ENCODE data around the gene CTAGE1. TPM values are rescaled to one million over a fixed set of nuclear protein-coding genes. Genes with fewer than 3 reads are reported as not detected.

Gene CTAGE1
- total RNA-seq, 1 donor from 2014 or later, result not detected

GRCh38 chr18:22434973-22435608 lies 17.4 kb upstream of the CTAGE1 start:
- DNase-seq (ENCODE audit: extremely low spot score, unreplicated experiment), result no peak
- H3K36me3 Mint-ChIP-seq, result no peaks in the 10 kb centered on the region
- no peak overlapping the region for H3K27ac Mint-ChIP-seq
- TF ChIP-seq CTCF (conservative IDR thresholded peaks at IDR 0.05), result no peak
- no peak overlapping the region for H3K4me3 Mint-ChIP-seq
- peaks cover 9% of the 10 kb centered on the region for H3K27me3 Mint-ChIP-seq
- peaks cover 12% of the 10 kb centered on the region for H3K4me1 Mint-ChIP-seq (ENCODE audit: unreplicated experiment)
- H3K9me3 Mint-ChIP-seq, result peaks cover 4% of the 10 kb centered on the region

DNA sequence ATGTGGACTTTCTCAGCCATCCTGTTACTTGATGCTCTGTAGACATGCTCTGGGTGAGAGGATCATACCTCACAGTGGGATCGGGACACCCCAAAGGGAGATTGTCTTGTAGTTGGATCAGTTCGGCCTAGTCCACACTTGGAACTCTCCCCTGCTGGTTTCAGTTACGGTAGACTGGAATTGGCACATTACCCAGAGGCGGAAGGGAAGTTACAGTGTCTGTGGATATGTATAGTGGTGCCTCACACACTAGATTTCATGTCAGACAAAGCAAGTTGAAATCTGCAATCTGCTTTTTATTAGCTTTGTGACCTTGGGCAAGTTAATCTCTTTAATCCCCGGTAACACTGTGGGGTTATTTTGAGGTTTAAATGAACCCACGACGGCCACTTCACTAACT lies 16.2 kb upstream of the CTAGE1 start:
- Mint-ChIP-seq H3K36me3 (no peaks in the 10 kb centered on the region), H3K27ac (no peak overlapping the region), H3K4me3 (no peak overlapping the region), H3K9me3 (peaks cover 4% of the 10 kb centered on the region), H3K4me1 (ENCODE audit: unreplicated experiment) (peaks cover 12% of the 10 kb centered on the region), H3K27me3 (peaks cover 9% of the 10 kb centered on the region)
- no peak for DNase-seq (ENCODE audit: extremely low spot score, unreplicated experiment)
- no peak for TF ChIP-seq CTCF (conservative IDR thresholded peaks at IDR 0.05)

DNA sequence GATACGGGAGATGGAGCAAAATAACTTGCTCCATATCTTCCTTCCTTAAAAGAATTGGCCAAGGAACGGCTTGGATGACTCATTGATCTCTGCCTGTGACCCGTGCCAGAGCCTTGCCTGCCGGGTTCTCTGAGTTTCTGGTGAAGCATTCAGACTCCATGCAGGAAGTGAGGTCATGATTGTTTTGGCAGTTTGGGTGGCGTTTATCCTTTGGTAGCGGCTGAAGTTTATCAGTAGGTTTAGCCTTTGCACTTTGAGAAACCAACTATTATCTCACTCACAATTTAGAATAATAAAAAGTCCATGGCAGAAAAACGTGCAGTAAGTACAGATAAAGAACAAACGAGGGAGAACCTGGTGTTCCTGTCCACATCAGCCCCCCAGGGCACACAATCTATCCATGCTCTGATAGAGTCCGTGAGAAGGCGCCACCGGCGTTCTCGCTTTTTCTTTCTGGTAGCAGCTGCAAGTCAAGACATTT lies 15.0 kb upstream of the CTAGE1 start:
- DNase-seq (ENCODE audit: extremely low spot score, unreplicated experiment), result no peak
- Mint-ChIP-seq H3K9me3 (peaks cover 4% of the 10 kb centered on the region), H3K4me1 (ENCODE audit: unreplicated experiment) (peaks cover 18% of the 10 kb centered on the region), H3K27me3 (peaks cover 9% of the 10 kb centered on the region), H3K27ac (no peak overlapping the region), H3K36me3 (no peaks in the 10 kb centered on the region), H3K4me3 (no peak overlapping the region)
- no peak for TF ChIP-seq CTCF (conservative IDR thresholded peaks at IDR 0.05)

DNA sequence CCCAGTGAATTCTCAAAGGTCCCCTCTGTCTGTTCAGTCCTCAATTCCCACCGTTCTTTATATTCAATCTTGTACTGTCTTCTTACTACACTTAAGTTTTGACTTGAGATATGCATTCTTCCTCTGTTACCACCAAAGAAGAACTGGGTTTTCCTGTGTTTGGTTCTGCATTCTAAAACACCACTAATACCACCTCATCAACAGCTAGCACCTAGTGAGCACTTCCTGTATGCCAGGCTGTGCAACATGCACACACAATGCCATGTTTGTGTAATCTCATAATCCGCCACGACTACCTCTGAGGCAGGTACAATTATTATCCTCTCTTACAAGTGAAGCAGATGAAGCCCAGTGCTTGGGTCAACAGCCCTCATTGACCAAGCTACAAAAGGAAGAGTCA lies 11.8 kb upstream of the CTAGE1 start:
- Mint-ChIP-seq H3K4me3 (no peak overlapping the region), H3K36me3 (no peaks in the 10 kb centered on the region), H3K9me3 (peaks cover 4% of the 10 kb centered on the region), H3K4me1 (ENCODE audit: unreplicated experiment) (peaks cover 19% of the 10 kb centered on the region), H3K27me3 (peaks cover 14% of the 10 kb centered on the region), H3K27ac (no peak overlapping the region)
- TF ChIP-seq CTCF (conservative IDR thresholded peaks at IDR 0.05), result no peak
- no peak for DNase-seq (ENCODE audit: extremely low spot score, unreplicated experiment)

DNA sequence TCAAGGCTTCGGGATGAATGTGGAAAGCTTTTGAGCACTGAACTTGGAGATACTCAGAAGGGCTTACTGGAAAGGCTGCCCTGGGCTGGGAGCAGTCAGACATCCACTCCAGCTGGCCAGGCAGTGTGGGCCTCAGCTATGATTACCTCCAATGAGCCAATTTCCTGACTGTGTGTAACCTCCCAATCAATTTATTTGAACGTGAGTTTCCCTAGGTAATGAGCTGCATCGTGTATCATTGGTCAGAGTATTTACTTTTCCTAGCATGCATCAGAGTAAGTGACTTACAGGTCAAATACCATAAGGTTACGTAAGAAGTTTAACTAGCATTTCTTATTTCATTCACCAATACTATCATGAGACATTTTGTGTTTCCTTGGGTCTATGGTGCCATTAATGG lies 11.0 kb upstream of the CTAGE1 start:
- Mint-ChIP-seq H3K4me1 (ENCODE audit: unreplicated experiment) (peaks cover 11% of the 10 kb centered on the region), H3K27ac (no peak overlapping the region), H3K27me3 (peaks cover 14% of the 10 kb centered on the region), H3K4me3 (no peak overlapping the region), H3K36me3 (no peaks in the 10 kb centered on the region), H3K9me3 (peaks cover 4% of the 10 kb centered on the region)
- TF ChIP-seq CTCF (conservative IDR thresholded peaks at IDR 0.05), result no peak
- no peak for DNase-seq (ENCODE audit: extremely low spot score, unreplicated experiment)

Measured in type B pancreatic cell (in vitro differentiated cells).